GM18508 (cell line): ENCODE results near the gene PRKAB1.

Source experiments
- ATAC-seq: cut with Tn5 transposase; IDR thresholded peaks from one replicate; pipeline ENCODE4 v1.9.1; 2021; ENCODE audit warnings: moderate number of reproducible peaks; ENCODE audit not compliant: insufficient read depth, unreplicated experiment

Gene PRKAB1

DNA sequence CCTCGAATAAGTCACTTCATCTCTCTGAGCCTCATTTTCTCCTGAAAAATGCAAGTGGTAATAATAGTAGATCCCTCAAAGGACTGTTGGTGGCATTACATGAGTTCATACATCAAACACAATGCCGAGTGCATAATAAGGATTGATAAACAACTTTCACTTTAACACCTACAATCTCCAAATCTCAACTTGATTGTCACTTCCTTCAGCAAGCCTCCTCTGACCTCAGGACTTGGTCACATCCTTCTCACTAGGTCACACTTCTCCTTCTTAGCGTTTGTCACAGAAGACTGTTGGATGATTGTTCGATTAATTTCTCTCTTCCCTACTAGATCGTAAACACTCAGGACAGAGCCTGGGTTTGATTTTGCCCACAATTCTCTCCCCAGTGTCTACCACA lies 7.9 kb upstream of the PRKAB1 start:
- no peak for ATAC-seq

DNA sequence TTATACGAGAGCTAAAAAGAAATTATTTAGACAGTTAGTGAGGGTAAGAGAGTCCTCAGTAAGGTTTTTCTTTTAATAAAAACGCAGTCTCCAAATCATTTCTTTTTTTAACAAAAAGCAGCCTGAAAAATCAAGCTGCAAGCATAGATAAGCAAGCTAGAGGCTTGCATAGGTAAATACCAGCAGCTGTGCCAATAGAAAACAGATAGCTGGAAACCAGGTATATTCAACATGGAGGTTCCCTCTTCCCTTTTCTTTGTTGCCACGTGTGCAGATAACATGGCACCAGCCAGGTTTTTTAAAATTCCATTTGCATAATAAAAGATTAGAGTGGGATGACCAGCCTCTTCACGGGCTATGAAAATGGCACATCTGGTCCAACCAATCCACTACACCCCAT lies 6.1 kb upstream of the PRKAB1 start:
- no peak for ATAC-seq

DNA sequence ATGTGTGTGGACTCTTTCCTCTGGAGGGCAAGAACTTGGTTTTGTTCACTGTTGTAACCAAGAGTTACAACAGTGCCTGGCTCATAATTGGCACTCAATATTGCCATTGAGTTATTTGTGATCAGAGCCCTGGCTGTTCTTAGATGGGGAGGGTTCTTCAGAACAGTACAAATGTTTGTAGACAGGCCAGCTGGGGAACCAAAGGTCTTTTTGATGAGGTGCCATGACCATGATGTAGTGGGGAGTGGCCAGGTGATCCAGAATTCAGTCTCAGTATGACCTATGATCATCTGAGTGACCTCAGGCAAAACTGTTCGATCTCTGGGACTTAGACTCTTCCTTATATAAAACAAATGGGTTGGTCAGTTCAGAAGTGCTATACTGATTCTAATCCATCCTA lies 3.3 kb upstream of the PRKAB1 start:
- no peak for ATAC-seq

DNA sequence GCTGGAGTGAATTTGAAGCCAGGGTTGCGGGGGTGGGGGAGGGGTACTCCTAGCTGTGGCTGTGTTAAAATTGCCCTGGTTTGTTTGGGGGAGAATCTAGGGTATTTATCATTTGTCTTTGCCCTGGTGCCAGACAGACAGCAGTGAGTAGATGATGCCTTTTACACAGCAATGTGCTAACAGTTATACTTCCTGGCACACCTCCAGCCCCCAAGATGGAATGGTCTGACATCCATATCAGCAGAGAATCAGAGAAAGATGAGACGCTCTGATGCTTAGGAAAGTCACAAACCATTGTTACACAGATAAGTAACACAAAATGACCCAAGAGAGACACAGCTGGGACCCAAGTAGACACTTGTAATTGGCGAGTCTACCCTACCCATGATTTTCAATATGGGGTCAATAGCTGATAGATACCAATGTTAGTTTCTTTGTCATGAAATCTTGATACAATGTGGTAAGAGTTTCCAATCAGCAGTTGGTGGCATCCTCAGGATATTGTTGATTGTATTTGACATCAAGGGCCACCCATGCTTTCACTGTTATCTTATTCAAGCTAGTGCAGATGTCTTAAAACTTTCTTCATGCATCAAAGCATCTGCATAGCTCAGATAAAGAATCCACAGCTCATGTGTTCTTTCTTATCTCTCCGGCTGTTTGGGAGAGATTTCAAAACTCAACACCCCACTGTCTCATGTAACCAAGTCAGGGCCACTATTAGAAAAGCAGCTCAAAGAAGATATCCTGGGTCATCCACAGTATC lies 2.6 kb upstream of the PRKAB1 start:
- no peak for ATAC-seq

DNA sequence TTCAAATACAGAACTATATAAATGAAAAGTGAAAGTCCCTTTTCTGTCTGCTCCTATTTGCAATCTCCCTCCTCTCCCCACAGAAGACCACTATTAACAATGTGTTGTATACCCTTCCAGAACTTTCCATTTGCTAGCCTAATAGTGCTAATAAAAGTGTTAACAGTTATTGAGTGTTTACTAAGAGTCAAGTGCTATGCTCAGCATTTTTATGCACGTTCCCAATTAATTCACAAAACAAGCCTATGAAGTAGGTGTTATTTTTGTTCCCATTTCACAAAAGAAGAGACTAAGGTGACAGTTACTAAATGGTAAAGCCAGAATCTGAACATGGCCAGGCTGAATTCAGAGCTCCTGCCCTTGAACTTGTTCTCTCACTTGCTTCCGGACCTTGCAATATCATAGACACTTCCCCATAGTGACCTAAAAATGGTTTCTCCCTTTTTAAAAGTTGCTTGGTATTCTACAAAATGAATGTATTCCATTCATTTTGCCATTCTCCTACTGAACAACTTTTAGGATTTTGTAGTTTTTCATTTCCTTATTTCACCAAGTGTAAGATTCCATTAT lies 1.6 kb upstream of the PRKAB1 start:
- no peak for ATAC-seq

DNA sequence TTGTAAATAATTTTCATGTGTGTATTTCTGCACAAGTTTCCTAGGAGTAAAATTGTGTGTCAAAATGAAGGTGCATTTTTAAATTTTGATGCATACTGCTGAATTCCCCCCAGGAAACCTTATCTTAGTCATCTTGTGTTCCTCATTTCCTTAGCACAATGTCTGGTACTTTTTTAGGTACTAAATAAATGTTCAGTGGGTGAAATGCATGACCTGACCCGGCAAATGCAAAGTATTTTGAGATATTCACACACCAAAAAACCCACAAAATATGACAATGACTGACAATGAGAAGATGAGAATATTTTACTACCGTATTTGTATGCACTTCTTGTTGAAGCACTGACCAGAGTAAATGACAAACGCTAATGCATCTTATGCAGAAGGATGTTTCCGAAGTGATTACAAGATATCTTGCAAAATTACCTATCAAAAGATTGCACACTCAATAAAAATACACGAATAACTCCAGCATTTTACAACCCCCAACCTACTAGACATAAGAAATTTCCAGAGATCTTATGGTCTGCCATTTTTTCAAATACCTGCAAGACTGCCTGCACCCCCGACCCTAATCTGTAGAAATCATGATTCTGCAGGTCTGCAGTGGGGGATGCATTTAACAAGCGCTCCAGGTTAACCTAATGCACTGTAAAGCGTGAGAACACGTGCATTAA lies 895 bp upstream of the PRKAB1 start:
- ATAC-seq, result no peak

DNA sequence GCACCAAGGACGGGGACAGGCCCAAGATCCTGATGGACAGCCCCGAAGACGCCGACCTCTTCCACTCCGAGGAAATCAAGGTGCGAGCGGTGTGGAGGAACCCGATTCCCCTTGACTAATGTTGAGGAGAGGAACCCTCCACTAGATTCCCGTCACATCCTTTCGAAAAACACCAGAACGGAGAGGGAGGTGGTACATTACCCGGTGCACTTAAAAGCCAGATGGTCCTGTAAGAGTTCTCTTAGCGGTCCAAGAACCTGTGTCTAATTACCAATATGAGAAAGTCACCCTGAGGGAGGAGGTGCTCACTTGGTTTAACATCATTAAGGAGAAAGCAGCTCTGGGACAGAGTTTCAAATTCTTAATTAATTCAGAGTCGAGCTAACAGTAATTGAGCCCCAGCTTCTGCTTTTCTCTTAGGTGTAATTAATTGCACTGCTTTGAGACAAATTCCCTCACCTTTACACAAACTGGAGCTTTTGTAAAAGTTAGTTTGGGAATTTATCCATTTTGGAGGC lies 450 bp downstream of the PRKAB1 start:
- ATAC-seq, result no peak

DNA sequence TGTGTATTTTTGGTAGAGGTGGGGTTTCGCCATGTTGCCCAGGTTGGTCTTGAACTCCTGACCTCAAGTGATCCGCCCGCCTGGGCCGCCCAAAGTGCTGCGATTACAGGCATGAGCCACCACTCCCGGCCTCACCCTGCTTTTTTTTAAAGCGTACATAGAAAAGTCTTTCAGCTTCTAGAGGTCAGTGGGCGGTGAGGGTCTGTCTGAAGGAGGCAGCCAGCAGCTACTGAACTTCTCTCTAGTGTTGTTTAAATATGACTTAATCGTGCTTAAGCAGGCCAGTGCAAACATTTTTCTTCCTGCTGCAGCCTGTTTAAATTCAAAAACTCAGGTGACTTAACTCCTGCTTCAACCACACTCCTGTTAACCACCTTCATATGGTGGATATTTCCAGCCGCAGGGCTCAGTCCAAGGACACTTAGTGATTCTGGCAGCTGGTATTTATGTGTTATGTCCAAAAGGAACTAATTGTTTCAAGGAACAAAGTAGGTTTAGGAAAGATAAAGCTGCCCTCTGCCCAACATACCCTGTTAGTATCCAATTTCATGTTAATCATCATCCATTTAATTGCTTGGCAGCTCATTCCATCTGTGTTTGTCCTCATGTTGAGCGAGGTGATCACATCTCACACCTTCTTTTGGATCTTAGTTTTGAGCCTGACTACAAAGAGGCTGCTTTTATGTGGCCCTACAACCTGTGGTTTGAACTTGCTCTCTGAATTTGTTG lies 2.0 kb downstream of the PRKAB1 start:
- ATAC-seq, result no peak

DNA sequence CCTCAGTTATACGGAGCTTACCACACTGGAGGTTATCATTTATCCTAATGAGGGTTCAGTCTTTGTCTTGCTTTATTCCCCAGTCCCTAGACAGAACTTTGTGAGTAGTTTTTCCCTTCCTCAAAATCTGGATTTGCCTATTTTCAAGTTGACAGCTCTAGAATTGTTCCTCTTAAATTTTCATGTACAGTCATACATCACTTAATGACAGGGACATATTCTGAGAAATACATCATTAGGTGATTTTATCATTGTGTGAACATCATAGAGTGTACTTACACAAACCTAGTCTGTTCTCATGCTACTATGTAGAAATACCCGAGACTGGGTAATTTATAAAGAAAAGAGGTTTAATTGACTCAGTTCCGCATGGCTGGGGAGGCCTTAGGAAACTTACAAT lies 3.1 kb downstream of the PRKAB1 start:
- no peak for ATAC-seq

DNA sequence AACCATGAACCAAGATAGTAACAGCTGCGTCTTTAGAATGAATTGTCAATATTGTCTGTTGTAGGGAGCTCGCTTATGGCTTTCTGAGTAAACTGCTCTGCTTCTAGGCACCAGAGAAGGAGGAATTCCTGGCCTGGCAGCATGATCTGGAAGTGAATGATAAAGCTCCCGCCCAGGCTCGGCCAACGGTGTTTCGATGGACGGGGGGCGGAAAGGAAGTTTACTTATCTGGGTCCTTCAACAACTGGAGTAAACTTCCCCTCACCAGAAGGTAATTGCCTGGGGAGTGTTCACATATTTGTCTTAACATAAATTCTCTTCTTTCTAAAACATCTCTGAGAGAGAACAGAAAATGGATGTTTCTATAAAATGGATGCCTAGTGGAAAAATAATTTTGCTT lies 4.3 kb downstream of the PRKAB1 start:
- ATAC-seq, result no peak

DNA sequence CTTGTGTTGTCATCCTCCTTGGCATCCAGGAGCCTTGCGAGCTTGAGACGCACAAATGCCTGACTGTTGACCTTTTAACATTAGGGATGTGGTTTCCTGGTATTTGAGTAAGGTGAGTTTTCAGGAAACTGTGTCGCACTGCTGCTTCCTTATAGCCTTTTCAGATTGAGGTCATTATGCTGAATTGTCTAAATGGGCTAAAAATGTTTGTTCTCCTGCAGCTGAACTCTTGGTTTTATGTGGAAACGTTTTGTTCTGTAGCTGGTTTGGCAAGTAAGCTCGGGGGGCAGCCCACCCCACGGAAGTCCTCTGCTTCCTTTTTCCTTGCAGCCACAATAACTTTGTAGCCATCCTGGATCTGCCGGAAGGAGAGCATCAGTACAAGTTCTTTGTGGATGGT lies 5.7 kb downstream of the PRKAB1 start:
- ATAC-seq, result no peak

DNA sequence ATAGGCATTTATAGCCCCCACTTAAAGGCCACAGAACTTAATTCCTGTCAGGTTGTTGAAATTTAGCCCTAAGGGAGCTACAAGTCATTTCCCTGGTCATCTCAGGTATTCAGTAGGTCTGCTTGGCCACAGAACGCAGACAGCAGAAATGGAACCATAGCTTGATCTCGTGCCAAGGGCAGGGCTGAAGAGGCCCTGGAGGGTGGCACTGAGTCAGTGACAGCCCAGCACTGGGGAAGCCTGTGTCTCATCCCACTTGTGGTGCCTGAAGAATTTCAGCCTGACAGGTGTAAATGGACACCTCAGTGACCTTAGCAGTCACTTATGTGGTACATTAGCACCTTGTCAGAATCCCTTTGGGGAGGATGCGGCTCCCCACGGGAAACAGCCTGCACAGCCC lies 6.6 kb downstream of the PRKAB1 start:
- ATAC-seq, result no peak

DNA sequence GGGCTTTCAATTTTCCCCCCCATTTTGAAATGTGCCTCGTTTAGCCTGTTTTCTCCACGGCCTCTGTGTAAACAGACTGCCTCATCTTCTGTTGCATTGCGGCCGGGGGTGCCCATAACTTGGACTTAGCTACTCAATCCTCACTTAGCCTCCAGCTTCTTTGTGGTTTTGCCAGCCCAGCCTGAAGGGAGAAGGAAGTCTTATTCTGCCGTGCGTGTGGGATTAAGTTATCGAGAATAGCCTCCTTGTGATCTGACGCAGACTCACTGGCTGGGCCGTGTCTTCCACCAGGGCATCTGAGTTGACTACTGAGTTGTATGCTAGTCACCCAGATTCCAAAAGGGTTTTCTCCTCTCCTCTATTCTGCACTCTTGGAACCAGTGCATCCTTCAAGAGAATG lies 8.1 kb downstream of the PRKAB1 start:
- no peak for ATAC-seq

DNA sequence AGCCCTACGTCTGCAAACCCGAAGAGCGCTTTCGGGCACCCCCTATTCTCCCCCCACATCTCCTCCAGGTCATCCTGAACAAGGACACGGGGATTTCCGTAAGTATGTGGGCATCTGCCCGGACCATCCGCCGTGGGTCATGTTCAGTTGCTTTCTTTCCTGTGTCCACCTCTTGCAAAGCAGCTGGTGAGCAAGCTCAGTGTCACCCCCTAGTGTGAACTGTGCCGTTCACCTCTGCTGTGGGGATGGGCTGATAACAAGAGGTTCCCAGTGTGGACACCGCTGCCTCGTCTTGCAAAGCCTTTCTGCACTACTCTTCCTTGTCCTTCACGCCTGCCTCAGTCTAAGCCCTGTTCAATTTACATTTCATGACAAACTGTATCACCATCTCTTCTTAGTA lies 8.6 kb downstream of the PRKAB1 start:
- no peak for ATAC-seq

DNA sequence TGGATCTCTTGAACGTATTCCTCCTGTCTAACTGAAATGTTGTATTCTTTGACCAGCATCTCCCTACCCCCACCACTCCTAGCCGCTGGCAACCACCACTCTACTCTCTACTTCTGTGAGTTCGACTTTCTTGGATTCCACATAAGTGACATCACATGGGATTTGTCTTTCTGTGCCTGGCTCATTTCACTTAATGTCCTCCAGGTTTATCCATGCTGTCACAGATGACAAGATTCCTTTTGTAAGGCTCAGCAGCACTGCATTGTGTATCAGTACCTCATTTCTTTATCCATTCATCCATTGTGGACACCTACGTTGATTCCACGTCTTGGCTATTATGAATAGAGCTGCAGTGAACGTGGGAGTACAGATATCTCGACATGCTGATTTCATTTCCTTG lies 10.5 kb downstream of the PRKAB1 start:
- ATAC-seq, result no peak

DNA sequence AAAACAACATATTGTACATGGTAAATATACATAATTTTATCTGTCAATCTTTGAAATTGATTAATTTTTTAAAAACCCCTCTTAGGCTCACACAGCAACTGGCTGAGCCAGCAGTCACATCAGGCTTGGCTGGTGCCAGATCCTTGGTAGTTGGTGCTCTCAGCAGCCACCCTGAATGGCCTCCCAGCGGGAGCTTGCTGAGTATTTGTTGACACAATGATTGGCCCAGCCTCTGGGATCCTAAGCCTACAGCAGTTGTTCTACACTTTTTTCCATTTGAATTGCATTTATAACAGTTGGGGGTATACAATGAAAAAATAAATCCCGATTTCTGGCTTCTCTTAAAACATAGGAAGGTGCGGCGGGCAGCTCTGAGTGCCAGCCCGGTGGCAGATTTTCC lies 11.1 kb downstream of the PRKAB1 start:
- no peak for ATAC-seq

DNA sequence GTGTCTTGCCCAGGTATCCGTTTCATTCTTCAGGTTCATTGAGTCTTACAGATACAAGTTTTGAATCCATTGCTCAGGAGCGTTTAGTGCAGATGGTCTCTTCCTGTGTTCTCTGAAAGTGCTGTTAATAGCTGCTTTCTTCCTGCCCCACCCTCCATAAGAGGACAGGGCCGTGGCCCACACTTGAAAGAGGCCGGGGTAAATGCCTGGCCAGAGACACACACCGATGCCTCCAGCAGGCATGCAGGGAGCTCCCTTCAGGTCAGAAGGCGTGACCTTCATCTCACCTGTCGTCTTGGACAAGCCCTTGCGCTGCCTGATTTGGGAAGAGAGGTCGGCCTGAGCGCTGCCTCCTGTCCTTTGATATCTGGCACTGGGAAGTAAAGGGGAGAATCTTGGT lies 11.6 kb downstream of the PRKAB1 start:
- ATAC-seq, result no peak

DNA sequence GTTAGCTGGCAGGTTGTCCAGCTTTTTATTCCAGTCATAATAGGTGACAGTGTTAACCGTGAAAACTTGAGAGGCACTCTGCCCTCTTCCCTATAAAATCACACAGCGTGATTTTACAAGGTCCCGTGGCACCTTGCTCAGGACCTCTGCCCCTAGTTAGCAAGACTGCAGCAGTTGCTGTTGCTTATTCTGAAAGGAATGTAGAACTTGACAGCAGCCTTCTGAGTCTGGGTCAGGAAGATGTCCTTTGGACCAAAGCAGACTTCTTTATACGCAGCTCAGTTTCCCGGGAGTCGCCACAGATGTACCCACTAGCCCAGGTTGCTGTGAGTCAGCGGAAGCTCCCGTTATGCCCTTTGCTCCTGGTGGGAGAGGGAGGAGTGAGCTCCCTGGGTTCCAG lies 13.2 kb downstream of the PRKAB1 start:
- ATAC-seq, result no peak

DNA sequence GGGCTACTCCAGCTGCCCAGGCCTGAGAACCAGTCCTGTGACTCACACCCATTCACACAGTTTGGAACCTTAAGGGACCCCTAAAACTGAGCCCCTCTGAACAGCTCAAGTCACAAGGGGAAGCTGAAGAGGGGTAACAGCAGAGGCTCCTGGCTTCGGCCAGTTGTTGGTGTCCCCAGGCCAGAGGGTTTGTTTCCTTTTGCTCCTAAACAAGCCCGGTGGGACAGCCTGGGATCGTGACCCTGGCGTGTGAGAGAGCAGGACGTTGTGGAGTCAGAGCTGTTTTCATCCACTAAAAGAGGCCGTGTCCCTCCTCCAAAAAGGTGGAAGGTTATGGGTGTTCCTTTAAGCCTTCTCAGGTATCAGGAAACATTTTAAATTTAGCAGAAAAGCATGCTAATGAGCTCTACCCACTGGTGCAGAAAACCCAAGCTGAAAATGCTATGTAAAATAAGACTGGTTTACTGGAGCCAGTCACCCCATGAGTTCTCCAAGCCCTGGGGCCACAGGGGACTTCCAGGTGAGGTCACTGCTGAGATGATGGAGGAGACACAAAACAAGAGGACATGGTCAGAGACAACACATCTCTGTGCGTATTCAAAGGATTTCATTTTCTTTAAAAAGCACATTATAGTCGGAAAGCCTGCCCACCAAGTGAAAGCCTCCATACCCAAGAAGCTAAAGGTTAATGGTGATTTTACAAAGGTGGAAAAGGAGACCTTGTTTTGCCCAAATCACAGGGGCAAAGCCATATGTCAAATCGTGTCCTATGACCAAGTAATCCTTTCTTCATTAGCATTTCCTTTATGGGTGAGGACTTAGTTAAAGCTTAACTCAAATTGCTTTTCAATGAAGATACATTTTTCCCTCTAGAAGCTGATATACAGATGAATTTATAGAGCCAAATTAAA lies 14.1 kb downstream of the PRKAB1 start:
- no peak for ATAC-seq

DNA sequence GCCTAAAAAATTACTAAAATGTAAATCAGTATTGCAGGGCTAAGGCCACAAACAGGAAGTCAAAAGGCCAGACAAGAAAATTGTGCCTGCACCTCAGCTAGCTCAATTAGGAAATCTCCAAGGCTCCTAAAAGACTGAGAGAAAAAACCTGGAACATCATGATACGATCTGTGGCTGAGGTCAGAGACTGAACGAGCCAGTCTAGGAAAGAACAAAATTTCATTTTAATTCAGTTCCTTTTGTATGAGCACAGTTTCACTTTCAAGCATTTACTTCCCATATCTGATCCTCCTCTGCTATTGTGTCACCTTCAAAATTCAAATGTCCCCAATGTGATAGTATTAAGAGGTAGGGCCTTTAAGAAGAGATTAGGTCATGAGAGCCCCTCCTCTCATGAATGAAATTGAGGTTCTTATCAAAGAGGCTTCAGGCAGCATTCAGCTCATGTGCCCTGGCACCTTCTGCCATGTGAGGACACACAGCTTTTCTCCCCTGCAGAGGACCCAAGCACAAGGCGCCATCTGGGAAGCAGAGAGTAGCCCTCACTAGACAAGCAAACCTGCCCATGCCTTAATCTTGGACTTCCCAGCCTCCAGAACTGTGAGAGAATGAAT lies 14.8 kb downstream of the PRKAB1 start:
- no peak for ATAC-seq
